HG03354 (cell line): ENCODE results near the gene TOR1AIP2.

Experiments
- ATAC-seq: cut with Tn5 transposase; IDR thresholded peaks from one replicate; pipeline ENCODE4 v1.9.1; 2021; ENCODE audit warnings: mild to moderate bottlenecking; ENCODE audit not compliant: unreplicated experiment, poor library complexity, severe bottlenecking

The TOR1AIP2 gene

DNA sequence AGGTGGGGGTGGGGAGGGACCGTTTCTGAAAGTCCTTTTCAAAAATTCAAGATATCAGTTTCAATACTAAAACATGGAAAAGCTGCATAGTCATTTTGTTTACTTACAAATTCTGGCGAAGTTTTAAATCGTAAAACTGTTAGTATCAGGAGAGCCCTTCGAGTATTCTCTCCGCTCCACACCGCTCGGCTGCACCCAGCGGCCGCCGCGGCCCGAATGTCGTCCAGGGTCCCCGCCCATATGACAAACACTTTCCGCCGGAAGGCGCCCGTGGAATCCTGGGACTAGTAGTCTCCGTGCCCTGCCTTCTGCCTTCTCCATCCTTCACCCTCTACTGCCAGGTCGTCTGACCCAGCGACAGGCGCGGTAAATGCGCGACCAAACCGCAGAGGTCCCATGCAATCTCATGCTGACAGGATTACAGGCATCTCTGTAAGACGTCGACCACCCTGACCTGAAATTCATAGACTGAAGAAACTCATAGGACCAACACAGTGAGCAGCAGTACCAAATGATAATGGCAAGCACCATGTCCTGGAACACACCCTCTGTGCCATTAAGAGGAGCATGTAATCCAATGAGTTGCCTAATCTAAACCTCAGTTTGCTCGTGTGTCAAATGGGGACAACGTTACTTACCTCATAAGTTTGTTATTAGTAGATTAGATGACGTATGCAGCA is at the start of gene TOR1AIP2:
TOR1AIP2 (minus strand) TSS at position 218 of the 680 bp plus-strand sequence. CDS start 25,138 bp downstream, outside the sequence.
- ATAC-seq = peak; percentile 72

DNA sequence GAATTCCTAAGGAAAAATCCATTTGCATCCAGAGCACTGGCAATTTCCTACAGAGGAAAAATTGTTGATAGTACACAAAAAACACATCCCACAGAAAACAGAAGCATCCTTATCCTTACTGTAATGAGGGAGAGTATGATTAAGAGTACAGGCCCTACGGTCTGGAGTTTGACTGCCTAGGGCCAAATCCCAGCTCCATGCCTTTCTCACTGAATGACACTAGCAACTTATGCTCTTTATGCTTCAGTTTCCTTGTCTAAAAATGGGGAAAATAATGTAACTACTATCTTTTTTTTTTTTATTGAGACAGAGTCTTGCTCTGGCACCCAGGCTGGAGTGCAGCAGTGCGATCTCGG is 49.2 kb upstream of the TOR1AIP2 start:
- no peak for ATAC-seq

DNA sequence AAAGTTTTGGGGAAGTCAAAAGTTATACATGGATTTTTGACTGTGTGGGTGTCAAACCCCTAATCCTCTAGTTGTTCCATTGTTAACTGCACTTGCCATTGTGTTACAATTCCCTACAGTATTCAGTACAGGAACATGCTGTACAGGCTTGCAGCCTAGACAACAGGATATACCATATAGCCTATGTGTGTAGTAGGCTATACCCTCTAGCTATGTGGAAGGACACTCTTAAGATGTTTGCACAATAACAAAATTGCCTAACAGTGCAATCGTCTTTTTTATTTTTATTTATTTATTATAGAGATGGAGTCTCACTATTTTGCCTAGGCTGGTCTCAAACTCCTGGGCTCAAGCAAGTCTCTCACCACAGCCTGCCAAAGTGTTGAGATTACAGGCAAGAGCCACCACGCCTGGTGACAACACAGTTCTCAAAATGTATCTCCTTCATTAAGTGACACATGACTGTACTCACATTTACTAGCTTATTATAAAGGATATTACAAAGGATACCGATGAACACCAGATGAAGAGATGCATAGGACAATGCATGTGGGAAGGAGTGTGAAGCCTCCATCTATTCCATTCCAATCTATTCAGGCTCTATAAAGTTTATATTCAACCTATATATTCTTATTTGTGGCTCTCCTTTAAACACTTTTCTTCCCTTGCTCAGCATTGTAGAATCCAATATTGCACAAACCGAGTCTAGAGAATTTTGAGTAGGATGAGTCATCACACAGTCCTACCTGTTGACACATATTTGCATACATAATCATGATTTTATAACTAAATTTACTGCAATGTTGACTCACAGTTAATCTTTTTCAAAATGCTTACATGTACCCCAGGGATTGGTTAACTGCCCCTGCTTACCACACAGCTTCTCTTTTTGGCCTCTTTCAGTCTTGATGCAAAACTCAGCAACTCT is 48.6 kb upstream of the TOR1AIP2 start:
- no peak for ATAC-seq

DNA sequence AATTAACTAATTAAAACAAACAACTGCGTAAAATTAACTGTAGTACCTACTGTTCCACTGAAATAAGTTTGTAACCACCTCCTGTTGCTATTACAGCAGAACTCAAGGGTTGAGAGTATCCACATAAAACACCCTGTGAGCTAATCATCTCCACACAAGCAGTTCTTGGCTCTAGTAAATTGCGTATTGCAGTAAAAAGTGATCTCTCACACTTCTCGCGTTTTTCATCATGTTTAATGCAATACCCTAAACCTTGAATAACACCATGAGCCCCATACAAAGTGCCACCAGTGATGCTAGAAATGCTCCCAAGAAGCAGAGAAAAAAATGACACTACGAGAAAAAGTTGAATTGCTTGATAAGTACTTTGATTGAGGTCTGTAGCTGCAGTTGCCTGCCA is 47.7 kb upstream of the TOR1AIP2 start:
- ATAC-seq = no peak

DNA sequence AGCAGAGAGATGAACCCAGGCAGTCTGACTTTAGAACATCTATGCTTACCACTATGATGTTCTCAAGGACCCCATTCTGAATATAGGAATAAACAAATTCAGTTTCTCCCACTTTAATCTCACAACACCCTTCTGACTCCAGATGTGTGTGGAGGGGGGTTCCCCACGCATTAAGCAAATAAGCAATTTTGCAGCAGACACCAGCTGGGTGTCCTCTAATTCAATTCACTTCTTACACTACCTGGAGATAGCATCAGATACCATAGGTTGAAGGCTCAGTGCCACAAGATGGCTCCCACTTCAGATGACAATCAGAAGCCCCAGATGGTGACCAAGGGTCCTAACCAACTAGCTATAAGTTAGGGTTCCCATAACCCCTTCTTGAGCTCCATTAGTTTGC is 46.7 kb upstream of the TOR1AIP2 start:
- ATAC-seq = peak; percentile 74

DNA sequence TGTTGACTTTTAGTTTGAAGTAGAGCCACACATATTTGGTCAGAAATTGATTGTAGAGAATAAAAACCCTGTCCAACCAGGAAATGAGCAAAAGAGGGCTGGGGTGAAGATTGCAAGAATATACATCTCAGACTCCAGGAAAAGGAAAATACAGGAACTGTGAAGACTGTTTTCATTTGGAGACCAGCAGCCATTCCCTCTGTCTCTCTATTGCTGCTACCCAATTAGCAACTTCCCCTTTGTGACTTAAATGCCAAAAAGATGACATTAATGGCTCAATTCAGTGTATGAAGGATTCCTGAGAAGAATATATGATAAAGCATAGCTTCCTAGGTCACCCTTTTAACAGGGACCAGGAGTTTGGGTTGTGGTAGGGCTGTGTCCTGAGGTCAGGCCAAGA is 45.4 kb upstream of the TOR1AIP2 start:
- ATAC-seq = no peak

DNA sequence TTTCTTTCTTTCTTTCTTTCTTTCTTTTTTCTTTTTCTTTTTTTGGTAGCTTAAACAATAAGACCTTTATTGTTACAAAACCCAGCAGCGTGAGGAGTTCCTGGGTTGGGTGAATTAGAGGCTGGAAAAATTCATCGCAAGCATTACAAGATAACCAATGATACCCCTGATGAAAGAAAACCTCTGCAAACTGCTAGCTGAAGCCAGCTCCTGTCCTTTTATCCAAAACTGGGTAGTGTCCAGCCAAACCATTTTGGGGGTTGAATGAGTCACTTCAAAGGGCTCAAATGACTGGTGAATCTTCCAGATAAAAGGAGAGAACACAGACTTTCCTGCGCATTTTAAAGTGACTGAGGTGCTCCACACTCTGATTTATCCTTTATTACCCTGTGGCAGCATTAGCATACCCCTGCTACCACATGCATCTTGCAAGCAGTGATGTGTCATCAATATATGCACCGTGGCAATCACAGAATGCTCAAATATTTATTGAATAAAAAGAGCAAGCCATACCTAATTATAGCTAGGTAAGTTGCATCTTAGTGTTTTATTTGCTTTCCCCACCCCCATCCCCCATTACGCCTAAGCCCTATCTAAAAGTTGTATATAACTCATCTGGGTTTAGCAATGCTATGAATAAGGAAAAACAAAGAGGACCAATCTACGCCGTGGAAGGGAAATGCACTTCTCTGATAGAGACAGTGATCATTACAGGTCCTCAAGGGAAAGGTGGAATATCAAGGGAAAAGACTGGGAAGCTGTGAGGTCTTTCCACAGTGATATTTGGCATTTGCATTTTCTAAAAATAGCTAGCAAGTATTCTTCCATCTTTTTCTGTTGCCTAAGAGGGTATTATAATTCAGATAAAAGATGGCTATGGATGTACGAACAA is 44.6 kb upstream of the TOR1AIP2 start:
- no peak for ATAC-seq

DNA sequence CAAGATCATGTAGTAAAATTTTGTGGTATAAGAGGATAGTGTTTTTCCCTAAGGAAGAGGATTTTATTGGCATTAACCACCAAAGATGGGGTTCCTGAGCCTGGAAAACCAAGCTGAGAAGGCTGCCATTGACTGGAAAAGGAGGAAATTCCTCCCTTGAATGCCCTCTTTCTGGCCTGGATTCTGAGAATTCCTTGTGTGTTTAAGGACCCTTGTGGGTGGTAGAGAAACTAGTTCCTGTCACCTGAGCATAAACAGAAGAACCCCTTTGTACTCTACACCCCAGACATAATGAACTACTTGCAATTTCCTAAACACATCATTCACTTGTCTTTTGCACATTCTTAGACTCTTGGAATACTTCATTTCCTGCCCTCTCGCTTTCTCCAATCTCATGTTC is 43.9 kb upstream of the TOR1AIP2 start:
- no peak for ATAC-seq

DNA sequence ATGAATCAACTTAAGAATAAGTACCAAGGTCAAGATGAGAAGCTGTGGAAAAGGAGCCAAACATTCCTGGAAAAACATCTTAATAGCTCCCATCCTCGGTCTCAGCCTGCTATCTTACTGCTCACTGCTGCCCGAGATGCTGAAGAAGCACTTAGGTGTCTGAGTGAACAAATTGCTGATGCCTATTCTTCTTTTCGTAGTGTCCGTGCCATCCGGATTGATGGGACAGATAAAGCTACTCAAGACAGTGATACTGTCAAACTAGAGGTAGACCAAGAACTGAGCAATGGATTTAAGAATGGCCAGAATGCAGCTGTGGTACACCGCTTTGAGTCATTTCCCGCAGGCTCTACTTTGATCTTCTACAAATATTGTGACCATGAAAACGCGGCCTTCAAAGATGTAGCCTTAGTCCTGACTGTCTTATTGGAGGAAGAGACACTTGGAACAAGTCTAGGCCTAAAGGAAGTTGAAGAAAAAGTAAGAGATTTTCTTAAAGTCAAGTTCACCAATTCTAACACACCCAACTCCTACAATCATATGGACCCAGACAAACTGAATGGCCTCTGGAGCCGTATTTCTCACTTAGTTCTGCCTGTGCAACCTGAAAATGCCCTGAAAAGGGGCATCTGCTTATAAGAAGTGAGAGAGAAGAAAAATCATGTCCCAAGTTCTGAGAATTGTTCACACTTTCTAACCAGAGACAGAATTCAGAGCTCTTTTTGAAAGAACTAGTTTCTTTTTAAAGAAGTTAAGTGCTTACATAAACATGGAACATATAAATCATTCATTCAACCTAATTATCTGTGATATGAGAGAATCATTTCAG is 40.2 kb upstream of the TOR1AIP2 start:
- ATAC-seq = no peak

DNA sequence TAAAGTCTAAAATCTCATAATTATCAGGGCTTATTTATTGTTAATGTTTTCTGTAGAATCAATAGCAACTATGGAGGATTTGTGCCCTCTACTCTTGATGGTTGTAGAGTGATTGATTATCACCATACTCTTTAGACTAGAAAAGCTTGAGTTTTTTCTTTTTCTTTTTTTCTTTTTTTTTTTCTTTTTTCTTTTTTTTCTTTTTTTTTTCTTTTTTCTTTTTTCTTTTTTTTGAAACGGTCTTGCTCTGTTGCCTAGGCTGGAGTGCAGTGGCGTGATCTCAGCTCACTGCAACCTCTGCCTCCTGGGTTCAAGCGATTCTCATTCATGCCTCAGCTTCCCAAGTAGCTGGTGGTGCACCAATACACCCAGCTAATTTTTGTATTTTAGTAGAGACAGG is 34.2 kb upstream of the TOR1AIP2 start:
- no peak for ATAC-seq

DNA sequence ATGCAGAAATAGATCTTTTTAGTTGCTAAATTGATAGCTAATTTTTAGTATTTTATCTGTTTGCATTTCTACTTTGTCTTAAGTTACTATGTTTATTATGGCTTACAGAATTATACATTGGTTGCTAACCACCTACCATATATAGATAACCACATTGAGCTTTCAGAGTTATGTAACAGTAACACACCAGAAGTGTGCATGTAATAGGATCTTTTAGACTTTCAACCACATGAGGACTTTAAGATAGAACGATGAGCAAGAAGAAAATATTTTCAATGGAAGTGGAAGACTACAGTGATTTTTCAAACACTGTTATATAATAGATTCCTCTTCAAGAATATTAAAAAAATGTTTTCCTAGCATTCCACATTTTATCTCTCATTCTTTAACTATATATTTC is 33.3 kb upstream of the TOR1AIP2 start:
- ATAC-seq = no peak

DNA sequence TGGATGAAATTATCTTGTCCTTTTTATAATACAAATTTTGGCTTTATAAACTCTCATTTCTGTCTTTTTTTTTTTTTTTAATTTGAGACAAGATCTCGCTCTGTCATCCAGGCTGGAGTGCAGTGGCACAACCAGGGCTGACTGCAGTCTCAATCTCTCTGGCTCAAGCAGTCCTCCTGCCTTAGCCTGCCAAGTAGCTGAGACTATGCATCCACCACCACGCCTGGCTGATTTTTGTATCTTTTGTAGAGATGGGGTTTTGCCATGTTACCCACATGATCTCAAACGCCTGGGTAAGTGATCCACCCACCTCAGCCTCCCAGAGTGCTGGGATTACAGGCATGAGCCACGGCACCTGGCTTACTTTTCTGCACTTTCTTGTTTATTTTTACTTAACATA is 12.0 kb upstream of the TOR1AIP2 start:
- ATAC-seq = no peak

DNA sequence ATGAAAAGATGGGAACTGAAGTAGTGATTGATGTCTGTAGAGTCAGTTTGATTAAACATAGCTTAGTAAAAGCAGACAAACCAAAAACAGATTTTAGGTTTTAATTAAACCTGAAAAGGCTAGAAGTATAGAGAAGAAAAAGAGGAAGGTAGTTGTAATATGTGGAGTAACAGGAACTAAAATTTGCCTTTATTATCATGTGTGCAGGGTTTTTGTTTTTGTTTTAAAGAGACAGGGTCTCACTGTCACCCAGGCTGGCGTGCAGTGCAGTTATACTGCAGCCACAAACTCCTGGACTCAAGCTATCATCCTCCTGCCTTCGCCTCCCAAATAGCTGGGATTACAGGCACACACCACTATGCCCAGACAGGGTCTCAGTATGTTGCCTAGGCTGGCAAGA is 10.5 kb upstream of the TOR1AIP2 start:
- ATAC-seq = no peak

DNA sequence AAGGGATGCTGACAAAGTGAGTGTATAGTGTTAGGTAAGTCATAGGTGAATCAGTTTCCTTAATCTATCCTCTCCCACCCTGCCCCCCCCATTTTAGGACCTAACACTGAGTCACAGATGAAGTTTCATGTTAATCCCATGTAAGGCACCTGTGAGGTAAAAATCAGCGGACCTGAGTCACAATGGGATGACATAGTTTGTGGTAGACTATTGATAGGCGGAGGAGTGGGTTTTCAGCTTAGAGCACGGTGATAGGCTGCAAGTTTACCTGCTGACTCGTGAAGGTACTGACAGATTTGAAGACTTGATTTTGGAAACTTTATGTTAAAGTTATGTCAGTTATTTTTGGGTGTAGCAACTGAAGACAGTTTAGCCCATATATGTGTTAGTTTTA is 6.1 kb upstream of the TOR1AIP2 start:
- ATAC-seq = peak; percentile 31

DNA sequence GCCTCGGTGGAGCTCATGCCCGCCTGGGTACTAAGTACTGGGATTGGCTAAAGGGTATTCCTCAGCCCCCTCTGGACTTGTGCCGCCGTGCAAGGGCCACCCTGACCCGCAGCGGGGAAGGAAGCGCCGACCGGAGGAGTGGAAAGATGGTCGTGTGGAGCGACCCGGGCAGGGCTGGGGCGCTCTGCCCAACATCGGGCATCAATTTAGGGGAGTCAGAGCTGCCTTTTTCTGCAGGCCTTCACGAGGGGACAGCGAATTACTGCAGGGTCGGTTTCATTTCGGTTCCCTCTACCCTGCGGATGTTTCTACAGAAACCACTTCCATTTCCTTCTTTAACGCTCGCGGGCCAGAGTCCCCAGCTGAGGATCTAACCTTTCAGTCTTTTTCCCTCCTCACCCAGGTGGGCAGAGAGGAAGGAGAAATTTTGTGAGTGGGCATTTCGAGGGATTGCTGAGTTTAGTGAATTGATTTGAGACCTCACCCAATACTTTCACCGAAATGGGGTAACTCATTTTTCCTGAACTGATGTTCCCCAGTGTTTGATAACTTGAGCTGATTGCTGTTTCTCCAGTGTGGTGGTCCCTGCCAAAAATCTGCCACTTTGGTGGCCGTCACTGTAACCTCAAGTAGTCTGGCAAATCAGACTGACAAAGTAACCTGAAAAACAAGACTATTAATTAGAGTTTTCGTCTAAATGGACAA is 5.6 kb upstream of the TOR1AIP2 start:
- ATAC-seq = peak; percentile 22

DNA sequence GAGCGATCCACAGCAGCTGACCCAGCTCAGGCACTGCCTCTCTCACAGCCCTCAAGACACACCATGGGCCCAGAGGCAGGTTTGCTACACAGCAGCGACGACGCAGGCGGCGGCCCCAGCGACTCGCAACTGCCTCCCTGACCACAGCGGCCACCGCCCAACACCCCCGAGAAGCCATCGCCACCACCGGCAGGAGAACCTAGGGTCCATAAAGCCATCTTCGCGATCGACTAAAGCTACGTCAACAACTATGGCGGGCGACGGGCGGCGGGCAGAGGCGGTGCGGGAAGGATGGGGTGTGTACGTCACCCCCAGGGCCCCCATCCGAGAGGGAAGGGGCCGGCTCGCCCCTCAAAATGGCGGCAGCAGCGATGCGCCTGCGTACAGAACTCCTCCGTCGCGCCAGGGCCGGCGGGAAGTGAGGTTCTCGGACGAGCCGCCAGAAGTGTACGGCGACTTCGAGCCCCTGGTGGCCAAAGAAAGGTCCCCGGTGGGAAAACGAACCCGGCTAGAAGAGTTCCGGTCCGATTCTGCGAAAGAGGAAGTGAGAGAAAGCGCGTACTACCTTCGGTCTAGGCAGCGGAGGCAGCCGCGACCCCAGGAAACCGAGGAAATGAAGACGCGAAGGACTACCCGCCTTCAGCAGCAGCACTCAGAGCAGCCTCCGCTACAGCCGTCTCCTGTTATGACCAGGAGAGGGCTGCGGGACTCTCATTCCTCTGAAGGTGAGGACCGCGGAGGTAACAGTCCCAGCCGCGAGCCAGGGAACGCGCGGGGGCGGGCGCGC is 4.8 kb upstream of the TOR1AIP2 start, which contains the start of gene TOR1AIP1:
TOR1AIP1 (plus strand) TSS at position 33 of the 787 bp plus-strand sequence; CDS start at position 251, 218 bp downstream.
- peak; percentile 76 for ATAC-seq

DNA sequence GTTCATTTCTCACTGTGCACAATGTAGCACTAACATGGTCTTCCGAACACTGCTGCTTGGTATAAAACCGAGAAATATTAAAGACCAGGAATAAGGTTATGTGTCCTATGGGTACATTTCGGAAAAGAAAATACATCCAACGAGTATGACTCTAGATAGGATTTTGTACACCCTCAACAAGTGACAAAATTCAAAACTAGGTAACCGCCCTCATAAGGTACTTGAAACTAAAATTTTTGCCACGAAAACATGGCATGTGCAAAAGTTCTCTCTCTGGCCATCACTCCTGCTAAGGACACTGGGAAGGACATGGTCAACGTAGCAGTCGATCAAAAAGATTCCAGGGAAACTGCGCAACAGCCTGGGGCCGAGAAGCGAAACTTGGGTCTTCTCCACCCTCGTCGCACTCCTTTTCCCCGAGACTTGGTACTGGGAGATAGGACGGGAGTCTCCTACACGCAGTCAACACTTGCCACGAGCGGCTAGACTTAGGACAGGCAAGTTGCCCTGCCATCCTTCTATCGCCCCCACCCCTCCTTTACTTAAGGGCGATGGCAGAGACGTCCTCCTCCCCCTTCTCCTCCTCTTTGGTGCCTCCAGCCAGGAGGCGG is 4.1 kb upstream of the TOR1AIP2 start:
- peak; percentile 0 for ATAC-seq
